Neural cell (in vitro differentiated cells): ENCODE results near the gene PCED1B.

Source experiments
- EP300 ChIP-seq: fragments of 450-650 bp; conservative IDR thresholded peaks from 2 replicates; pipeline ENCODE4 v1.6.1; 2014; ENCODE audit warnings: antibody characterized with exemption, mild to moderate bottlenecking, moderate library complexity; ENCODE audit not compliant: poor library complexity, severe bottlenecking
- EZH2 ChIP-seq: fragments of 200-600, 300-800 bp; shearing (Covaris generic), sonication (generic); IDR thresholded peaks from 2 replicates; pipeline ENCODE4 v1.6.1; 2014; ENCODE audit warnings: antibody characterized with exemption, low read length, borderline replicate concordance, mild to moderate bottlenecking; ENCODE audit not compliant: insufficient read depth, poor library complexity, severe bottlenecking
- POLR2AphosphoS5 ChIP-seq: IDR thresholded peaks from 2 replicates; pipeline ENCODE4 v1.6.1; 2012
- SMC3 ChIP-seq: fragments of 450-650 bp; conservative IDR thresholded peaks from 2 replicates; pipeline ENCODE4 v1.6.1; 2014; ENCODE audit warnings: antibody characterized with exemption, mild to moderate bottlenecking, moderate library complexity; ENCODE audit not compliant: poor library complexity
- TAF1 ChIP-seq: IDR thresholded peaks from 2 replicates; pipeline ENCODE4 v1.6.1; 2012; ENCODE audit warnings: low read depth
- TF ChIP-seq, protein P1 (sequence below): fragments of 450-650 bp; IDR thresholded peaks from 2 replicates; pipeline ENCODE4 v1.5.1; 2014; ENCODE audit warnings: antibody characterized with exemption, mild to moderate bottlenecking, moderate library complexity; ENCODE audit not compliant: poor library complexity, severe bottlenecking
- TF ChIP-seq, protein P2 (sequence below): IDR thresholded peaks from 2 replicates; pipeline ENCODE4 v1.6.1; 2012; ENCODE audit warnings: borderline replicate concordance

DNA sequence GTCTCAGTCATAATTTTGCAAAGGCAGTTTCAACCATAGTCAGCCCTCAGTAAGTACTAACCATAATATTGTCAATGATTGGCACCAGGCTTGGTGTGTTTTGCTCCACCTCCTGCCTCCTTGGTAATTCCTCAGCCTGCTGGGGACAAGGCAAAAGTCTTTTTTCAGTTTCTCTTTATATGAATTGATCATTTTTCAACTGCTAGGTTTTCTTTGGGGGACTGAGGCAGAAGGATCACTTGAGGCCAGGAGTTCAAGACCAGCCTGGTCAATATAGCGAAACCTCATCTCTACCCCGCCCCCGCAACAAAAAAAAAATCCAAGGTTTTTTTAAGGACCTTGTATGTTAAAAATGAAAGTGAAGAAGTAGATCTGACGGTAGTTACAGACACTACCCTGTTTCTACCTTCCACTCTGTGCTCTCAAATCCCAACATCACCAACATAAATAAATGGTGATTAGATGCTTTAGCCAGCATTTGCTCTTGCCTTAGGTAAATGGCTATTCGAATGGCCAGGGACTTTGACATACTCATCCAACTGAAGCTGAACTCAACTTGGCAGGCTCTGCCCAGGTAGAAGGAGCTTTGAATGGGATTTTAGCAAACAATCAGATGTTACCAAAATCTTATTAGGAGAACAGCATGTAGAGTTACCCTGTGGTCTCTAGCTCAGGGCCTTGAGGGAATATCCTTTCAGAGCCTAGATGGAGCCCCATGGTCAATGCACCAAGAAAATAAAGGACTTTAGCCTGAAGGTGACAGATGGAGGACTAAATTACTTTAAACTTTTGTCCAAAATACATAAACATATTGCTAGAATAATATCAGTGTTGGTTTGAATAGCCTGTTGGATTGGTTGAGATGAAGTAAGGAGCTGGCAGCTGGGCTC lies 127.3 kb downstream of the PCED1B start:
- TF ChIP-seq, protein P1, sequence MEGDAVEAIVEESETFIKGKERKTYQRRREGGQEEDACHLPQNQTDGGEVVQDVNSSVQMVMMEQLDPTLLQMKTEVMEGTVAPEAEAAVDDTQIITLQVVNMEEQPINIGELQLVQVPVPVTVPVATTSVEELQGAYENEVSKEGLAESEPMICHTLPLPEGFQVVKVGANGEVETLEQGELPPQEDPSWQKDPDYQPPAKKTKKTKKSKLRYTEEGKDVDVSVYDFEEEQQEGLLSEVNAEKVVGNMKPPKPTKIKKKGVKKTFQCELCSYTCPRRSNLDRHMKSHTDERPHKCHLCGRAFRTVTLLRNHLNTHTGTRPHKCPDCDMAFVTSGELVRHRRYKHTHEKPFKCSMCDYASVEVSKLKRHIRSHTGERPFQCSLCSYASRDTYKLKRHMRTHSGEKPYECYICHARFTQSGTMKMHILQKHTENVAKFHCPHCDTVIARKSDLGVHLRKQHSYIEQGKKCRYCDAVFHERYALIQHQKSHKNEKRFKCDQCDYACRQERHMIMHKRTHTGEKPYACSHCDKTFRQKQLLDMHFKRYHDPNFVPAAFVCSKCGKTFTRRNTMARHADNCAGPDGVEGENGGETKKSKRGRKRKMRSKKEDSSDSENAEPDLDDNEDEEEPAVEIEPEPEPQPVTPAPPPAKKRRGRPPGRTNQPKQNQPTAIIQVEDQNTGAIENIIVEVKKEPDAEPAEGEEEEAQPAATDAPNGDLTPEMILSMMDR = no peak
- no peak for TF ChIP-seq POLR2AphosphoS5
- TF ChIP-seq, protein P2, sequence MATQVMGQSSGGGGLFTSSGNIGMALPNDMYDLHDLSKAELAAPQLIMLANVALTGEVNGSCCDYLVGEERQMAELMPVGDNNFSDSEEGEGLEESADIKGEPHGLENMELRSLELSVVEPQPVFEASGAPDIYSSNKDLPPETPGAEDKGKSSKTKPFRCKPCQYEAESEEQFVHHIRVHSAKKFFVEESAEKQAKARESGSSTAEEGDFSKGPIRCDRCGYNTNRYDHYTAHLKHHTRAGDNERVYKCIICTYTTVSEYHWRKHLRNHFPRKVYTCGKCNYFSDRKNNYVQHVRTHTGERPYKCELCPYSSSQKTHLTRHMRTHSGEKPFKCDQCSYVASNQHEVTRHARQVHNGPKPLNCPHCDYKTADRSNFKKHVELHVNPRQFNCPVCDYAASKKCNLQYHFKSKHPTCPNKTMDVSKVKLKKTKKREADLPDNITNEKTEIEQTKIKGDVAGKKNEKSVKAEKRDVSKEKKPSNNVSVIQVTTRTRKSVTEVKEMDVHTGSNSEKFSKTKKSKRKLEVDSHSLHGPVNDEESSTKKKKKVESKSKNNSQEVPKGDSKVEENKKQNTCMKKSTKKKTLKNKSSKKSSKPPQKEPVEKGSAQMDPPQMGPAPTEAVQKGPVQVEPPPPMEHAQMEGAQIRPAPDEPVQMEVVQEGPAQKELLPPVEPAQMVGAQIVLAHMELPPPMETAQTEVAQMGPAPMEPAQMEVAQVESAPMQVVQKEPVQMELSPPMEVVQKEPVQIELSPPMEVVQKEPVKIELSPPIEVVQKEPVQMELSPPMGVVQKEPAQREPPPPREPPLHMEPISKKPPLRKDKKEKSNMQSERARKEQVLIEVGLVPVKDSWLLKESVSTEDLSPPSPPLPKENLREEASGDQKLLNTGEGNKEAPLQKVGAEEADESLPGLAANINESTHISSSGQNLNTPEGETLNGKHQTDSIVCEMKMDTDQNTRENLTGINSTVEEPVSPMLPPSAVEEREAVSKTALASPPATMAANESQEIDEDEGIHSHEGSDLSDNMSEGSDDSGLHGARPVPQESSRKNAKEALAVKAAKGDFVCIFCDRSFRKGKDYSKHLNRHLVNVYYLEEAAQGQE = no peak
- no peak for TF ChIP-seq TAF1
- TF ChIP-seq SMC3 = no peak
- TF ChIP-seq EZH2 = no peak
- TF ChIP-seq EP300 = no peak
